ENCODE results near the gene MAT1A. TPM values are rescaled to one million over a fixed set of nuclear protein-coding genes. Genes with fewer than 3 reads are reported as not detected.
A peak's percentile ranks its signal among the peaks of the same experiment; 100 is the strongest.

MAT1A gene
- total RNA-seq, 1 experiment from 2014 or later = 2.1 TPM

GRCh38 chr10:80279146-80279545 lies 10.3 kb downstream of the MAT1A start:
- H3K27ac Mint-ChIP-seq = peak overlapping the region in 1 of 3 experiments; percentile 28; a peak in 1 of 7 replicates
- no peak overlapping the region for H3K27ac ChIP-seq (ENCODE audit: insufficient read length, low read depth, low read length)
- H2AK5ac ChIP-seq (ENCODE audit: insufficient read length, low read length) = no peak overlapping the region
- no peaks in the 10 kb centered on the region for H3K9me3 ChIP-seq (ENCODE audit: control insufficient read depth, low read depth, low read length)
- no peak overlapping the region for H3K4me2 ChIP-seq (ENCODE audit: insufficient read depth, insufficient read length, low read length)
- H3K79me2 ChIP-seq (ENCODE audit: insufficient read depth, low read length) = no peaks in the 10 kb centered on the region
- no peak overlapping the region for H2BK12ac ChIP-seq (ENCODE audit: insufficient read length, low read depth, low read length)
- no peaks in the 10 kb centered on the region for H3K27me3 ChIP-seq (ENCODE audit: insufficient read depth, low read length)
- DNase-seq = no peak
- H3K36me3 Mint-ChIP-seq (ENCODE audit: insufficient read depth in 1 of 3, low read depth in 3 of 3) = no peaks in the 10 kb centered on the region
- no peak overlapping the region for H2BK20ac ChIP-seq (ENCODE audit: low read depth, low read length, poor library complexity, severe bottlenecking)
- H3K9ac ChIP-seq (ENCODE audit: extremely low read depth, insufficient read length, low read length) = no peak overlapping the region
- H2AFZ ChIP-seq (ENCODE audit: low read length) = no peak overlapping the region
- no peak overlapping the region for H2BK5ac ChIP-seq (ENCODE audit: insufficient read length, low read length)
- no peaks in the 10 kb centered on the region for H3K23me2 ChIP-seq (ENCODE audit: insufficient read length, low read depth, low read length, poor library complexity, severe bottlenecking)
- H3K9me3 Mint-ChIP-seq = no peaks in the 10 kb centered on the region
- H4K8ac ChIP-seq (replicated peaks; ENCODE audit: insufficient read length, low read depth, low read length) = no peak overlapping the region
- H4K5ac ChIP-seq (ENCODE audit: insufficient read length, low read depth, low read length) = no peak overlapping the region
- H3K23ac ChIP-seq (ENCODE audit: insufficient read length, low read depth, low read length) = no peak overlapping the region
- no peak for TF ChIP-seq CTCF (conservative IDR thresholded peaks at IDR 0.05)
- no peak overlapping the region for H4K91ac ChIP-seq (ENCODE audit: insufficient read length, low read depth, low read length)
- H3K14ac ChIP-seq (ENCODE audit: insufficient read depth, low read length) = no peak overlapping the region; the same call in 1 of the 2 replicates
- no peak overlapping the region for H3K56ac ChIP-seq (ENCODE audit: insufficient read length, low read depth, low read length)
- H3T11ph ChIP-seq (ENCODE audit: low read length) = no peak overlapping the region
- H3K4me3 Mint-ChIP-seq = no peak overlapping the region
- H3K4me1 Mint-ChIP-seq = peaks cover 0 to 12% of the 10 kb centered on the region in 2 experiments; a peak in 3 of 4 replicates
- 0 out of 2 replicates have a peak, but pooled peaks cover under 1% of the 10 kb centered on the region for H3K27me3 Mint-ChIP-seq (ENCODE audit: low read depth)
- H3K18ac ChIP-seq (ENCODE audit: insufficient read length, low read depth, low read length) = no peak overlapping the region
- no peak overlapping the region for H2BK15ac ChIP-seq (ENCODE audit: low read depth, low read length)
- H3K79me1 ChIP-seq (ENCODE audit: insufficient read depth, low read depth, low read length, poor library complexity, severe bottlenecking) = no peaks in the 10 kb centered on the region
- no peaks in the 10 kb centered on the region for H4K20me1 ChIP-seq (ENCODE audit: control insufficient read depth, insufficient read depth, insufficient read length)
- no peak overlapping the region for H3K4ac ChIP-seq (ENCODE audit: low read depth, low read length)
- H3K4me1 ChIP-seq (ENCODE audit: insufficient read depth, low read length) = no peaks in the 10 kb centered on the region
- WGBS (ENCODE audit: extremely low coverage, insufficient read length, low lambda C conversion rate) = no CpG with 5 or more reads among the region's 5 CpGs
- no peak overlapping the region for H2BK120ac ChIP-seq (ENCODE audit: low read depth, low read length, poor library complexity, severe bottlenecking)

Measured in H9 (cell line).